Nucleus accumbens (tissue), 56 donors: ENCODE measurements around the gene CTLA4.

Experiments used
- DNase-seq, 56 donors: peaks; one replicate each; lab custom pipeline; 2025; lab: John Stamatoyannopoulos, UW

The CTLA4 gene

DNA sequence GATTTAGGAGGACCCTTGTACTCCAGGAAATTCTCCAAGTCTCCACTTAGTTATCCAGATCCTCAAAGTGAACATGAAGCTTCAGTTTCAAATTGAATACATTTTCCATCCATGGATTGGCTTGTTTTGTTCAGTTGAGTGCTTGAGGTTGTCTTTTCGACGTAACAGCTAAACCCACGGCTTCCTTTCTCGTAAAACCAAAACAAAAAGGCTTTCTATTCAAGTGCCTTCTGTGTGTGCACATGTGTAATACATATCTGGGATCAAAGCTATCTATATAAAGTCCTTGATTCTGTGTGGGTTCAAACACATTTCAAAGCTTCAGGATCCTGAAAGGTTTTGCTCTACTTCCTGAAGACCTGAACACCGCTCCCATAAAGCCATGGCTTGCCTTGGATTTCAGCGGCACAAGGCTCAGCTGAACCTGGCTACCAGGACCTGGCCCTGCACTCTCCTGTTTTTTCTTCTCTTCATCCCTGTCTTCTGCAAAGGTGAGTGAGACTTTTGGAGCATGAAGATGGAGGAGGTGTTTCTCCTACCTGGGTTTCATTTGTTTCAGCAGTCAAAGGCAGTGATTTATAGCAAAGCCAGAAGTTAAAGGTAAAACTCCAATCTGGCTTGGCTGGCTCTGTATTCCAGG lies at the start of gene CTLA4:
TSS of gene CTLA4 (plus strand) at position 211 of the 640 bp plus-strand sequence. CDS start at position 383, 172 bp downstream.
- no peak for DNase-seq

DNA sequence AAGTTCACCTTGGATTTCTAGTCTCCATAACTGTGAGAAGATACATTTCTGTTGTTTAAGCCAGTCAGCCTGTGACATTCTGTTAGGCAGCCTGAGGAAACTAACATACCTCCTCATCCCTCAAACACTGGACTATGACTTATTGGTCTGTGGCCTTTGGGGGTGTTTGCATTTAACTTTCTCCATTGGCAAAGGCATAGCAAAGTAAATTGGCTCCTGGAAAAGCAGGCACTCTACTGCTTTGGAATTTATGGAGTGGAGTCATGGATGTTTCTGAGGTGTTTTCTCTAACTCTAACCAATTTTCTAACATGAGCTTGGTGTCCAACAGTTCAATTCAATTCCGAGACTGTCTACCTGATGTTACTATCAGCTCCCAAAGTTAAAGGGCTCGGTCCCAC lies 48.9 kb upstream of the CTLA4 start:
- DNase-seq = no peak

DNA sequence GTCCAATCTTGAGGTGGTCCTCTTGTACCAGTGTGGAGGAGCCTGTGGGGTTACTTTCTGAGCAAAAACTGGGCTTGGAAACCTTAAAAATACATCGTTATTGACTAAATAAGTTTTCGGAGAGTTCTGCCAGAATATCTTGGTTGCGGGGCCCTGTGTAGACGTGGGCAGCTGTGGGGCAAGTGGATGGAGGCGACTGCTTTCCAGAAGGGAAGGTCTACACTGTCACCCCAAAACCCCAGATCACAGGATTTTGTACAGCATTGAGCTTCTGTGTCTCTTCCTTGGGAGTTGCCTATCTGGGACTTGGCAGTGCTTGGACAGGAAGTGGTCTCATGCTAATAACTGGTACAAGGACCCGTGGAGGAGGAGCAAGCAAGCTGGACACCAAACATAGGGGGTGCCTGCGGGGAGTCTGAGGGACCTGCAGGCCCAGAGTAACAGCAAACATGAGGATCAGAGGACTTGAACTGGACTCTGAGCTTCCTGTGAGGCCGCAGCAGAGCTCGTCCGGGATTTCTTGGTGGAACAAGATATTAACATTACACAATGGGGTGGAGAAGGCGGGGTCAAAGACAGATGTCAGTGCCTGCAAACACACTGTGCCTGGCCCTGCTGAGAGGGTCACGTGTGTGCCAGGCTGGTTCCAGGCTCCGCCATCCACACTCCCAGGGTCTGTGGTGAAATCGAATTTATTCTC lies 48.0 kb upstream of the CTLA4 start:
- DNase-seq = no peak

DNA sequence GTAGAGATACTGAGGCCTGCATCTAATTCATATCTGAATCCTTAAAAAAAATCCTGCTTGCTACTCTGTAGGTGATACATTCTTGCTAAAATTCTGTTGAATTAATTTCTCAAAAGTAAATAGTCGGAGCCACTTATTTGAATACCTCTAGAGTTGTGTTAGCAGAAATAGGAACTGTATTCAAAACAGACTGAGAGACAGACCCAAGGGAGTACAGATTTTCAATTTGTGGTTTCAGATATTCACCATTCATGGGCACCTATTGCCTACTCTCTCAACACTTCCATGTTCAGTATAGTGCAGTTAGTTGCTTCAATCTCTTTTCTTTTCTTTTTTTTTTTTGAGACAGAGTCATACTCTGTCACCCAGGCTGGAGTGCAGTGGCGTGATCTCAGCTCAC lies 46.6 kb upstream of the CTLA4 start:
- DNase-seq = no peak

DNA sequence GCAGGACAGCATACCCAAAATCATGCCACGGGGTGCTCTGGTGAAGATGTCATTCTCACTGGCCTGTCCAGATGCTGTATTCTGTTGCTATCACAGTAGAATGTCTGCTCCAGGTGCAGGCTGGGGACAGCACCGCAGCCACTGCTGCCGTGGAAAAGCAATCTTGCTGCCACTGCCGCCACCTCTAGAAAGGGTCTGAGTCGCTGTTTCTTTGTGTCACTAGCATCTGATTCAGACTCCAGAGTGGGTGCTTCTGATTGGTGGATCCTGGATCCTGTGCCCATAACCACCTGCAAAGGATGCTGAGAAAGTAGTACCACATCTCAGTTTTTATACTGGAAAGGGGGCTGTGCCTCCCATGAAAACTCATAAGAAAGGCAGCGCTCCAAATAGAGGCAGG lies 45.3 kb upstream of the CTLA4 start:
- no peak for DNase-seq

DNA sequence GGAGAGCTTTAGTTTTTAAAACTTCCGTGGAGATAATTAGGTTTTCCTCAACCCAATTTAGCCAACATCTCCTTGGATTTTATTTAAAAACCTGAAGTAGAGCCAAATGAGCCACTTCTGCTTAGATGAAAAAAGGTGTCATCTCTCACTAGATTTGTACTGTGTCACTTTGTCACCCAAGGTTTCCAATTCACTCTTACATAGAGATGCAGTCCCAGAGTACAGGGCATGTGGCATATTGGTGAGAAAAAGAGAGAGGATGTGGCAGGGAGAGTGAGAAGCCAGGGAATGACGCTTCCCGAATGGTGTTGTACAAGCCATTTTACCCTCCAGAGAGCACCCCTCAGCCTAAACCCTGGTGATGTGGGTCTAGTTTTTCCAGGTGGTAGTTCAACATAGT lies 44.4 kb upstream of the CTLA4 start:
- no peak for DNase-seq

DNA sequence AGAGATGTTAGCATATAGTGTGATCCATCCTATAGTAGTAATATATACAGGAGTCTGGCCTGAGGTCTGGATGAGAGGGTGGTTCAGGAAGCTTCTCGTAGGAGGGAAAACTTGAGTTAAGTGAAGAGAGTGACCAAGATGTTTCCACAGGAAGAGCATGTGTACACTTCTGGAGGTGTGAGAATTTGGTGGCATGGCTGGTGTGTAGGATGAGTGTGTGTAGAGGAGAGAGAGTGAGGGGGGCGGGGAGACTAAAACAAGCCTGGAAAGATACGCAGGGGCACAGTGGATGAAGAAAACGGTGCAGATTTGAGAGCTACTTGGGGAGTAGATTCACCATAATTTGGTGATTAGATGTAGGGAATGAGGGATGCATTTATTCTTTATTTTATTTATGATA lies 43.5 kb upstream of the CTLA4 start:
- no peak for DNase-seq

DNA sequence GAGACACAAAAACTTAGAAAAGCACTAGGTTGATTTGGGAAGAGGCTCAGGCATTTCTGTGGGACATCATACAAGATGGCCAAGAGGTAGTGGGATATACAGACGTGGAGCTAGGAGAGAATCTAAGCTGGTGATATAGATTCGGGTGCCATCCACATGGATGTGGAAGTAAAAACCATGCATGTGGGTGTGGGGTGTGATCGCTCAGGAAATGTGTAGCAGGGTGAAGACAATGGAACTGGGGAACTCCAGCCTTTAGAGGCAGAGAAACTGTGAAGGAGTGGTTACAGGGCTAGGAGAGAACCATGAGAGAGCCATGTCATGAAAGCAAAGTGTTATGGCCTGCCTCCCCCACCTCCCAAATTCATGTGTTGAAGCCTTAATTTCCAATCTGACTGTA lies 43.0 kb upstream of the CTLA4 start:
- DNase-seq = no peak

DNA sequence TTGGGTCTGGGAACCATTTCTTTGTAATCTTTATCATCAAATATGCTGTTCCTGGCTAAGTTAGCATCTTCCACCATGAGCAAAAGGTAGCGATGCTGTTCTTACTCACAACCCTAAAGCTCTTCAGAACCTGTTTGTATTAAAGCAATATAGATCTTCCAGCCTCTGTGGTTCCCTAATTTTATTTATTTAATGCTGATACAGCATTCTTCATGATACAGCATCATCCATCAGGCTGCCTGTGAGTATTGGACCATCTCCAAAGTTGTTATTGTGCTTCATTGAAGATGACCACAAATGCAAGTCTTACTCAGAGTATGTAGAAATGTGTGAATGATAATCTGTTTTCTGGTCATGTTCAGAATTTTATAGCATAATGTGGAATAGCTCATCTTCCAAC lies 40.9 kb upstream of the CTLA4 start:
- no peak for DNase-seq

DNA sequence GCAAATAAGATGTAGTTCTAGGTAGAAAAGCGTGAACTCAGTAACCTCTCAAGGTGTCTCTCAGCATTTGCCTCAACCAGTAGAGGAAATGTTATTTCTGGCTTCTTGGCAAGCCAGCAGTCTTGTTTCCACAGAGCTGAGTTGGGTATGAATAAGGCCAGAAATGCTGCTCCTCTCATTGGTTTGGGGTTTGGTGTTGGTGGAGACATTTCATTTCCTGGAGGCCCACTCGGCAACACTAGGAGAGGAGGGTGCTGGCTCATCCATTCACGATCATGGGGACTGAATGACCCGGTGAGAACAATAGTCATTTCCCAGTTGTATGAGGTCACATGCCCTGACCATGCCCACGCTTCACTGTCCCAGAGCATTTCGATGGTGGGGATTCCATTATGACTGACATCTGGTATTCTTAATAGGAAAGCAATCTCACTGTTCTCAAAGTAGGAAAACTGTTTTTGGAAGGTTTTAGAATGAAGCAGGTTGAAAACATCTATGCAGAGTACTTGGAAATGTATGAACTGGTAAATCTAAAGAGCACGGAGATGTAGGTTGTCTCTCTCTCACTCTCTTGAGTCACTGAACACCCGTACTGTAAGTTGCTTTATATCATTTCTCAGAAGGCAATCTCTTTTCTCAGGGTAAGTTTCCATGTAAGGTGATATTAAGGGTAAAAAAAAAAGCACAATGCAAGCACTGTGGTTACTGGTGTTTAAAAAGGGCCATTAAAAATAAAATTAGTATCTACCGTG lies 37.1 kb upstream of the CTLA4 start:
- DNase-seq = no peak

DNA sequence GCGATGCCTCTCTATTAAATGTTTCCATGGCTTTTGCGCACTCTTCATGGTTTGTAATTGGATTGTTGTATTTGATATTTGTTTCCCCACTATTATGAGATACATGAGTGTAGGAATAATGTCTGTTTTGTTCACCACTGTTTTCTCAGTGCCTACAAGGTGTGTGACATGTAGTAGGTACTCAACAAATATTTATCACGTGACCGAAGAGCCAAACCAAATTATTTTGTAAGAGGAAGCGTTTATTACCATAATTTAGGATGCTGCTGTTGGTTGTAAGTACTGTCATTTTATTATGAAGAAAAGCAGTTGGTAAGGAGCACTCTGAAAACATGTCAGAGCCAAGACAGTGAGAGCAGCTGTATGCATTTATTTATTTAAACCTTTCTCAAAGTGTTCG lies 32.2 kb upstream of the CTLA4 start:
- DNase-seq = no peak

DNA sequence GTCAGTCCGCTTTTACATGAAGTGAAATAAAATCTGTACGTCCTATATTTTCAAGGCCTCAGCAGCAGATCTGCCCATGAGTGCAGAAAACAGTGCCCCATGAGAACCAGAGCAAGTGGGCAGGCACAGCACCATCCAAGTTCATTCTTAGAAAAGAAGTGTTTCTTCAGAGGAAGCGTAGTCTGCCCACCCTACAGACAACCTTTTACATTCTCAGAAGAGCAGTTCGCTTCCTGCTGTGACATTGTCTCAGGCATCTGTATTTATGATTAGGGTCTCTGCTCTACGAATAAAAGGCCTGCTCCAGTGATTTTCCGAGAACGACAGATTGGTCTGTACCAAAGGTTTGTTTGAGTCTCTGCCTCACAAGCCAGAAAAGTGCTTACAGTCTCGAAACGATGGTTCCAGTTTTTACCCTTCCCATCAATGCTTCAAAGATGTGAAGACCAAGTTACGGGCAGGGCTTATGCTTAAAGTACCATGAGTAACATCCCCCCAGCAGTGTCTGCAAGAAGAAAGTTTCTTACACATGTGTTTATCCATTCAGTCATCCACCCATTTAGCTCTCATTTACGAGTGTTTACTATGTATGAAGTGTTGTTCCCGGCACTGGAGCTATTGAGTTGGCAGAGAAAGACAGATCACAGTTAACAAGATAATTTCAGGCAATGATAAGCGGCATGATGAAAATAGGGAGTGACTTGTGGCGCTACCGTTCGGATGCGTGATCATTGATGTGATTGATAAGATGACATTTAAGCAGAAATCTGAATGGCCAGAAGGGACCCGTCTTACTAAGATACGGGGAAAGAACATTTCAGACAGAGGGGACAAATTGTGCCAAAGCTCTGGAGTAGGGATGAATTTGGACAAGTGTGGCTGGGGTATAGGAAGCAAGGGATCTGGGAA lies 31.4 kb upstream of the CTLA4 start:
- DNase-seq = no peak

DNA sequence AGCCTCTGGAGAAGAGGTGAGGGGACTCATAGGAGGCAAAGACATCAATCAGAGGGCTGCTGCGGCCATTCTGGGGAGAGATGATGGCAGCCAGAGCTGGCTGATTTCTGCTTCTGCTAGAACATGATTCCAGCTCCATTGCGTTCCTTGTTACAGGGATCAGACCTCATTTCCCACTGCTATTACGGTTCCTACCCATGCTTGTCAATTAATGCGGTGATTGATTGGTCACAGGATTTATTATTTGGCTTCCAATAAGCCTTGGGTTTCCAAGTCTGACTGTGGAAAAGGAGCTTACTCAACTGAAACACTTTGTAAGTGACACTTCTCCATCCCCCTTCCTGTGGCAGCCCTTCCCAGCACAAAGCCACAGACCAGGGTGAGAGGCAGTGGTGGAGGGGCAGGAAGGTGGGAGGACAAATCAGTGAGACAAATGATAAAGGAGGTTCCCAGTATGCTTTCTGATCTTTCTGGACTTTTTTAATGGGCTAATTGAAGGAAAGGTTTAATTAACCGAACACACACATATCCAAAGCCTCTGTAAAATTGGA lies 26.8 kb upstream of the CTLA4 start:
- no peak for DNase-seq

DNA sequence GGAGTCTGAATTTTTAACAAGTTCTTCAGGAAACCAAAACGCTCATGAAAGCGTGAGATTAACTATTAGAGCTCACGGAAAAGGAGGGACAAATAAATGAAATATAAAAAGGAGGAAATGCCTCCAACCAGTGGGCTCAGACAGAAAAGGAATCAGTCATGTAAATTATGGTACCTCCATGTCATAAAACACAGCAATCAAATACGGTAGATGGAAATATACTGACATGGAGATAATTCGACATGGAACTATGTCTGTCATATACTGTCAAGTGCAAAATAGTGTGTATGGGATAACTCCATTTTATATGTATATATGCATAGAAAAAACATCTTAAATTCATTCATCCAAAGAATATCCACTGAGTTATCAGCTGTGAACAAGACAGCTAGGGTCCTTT lies 25.9 kb upstream of the CTLA4 start:
- DNase-seq = no peak

DNA sequence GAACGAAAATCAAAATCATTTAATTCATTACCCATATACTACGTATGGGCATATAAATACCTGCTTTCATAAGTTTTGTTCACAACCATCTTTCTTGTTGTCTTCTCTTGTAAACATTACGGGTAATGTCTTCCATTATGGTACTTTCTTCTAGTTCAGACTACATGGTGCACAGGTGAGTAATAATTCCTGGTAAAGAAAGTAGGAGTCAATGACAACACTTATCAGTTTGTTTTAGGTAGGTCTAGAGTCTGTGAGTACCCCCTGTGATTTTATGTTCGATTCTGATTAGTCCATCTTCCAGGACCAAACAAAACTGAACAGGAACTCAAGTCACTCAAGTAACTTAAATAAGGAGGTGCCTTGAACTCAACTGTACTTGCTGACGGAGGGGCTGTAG lies 25.2 kb upstream of the CTLA4 start:
- DNase-seq = no peak

DNA sequence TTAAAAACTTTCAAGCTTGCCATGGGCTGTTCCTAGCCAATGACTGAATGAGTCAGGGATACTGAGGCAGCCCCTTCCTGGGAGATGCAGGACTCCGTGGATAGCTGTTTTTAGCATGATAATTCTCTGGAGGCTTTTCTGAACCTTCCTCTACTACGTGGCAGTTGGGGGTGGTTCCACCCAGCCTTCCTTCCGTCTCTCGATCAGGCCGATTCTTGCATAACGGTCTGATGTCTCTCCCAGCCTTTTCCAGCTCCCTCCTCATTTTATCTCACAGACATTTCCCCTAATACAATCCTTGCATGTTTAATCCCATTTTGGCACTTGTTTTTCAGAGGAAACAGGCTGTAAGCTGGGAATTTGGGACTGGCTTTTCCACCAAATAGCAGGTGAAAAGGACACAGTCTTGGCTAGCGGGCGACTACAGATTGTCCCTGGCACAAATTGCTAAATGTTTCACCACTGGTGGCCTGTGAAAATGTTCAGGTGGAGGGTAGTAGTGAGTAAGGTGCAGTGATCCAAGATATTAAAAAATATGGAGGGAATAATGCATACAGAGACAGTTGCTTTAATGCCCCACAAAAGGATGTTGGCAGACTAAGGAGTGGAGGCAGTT lies 21.0 kb upstream of the CTLA4 start:
- no peak for DNase-seq

DNA sequence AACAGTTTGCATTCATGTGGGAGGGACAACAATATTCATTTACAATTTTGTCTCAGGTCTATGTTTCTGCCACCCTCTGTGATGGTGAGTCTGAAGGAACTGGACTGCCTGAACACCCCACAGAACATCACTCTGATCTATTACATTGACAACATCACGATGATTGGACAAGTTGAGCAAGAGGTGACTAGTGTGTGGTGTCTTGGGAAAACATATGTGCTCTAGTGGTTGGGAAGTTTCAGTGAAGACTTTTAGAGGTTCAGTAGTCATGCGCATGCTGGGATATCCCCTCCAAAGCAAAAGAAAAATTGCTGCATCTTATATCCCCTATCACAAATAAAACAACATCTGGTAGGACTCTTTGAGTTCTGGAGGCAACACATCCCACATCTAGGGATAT lies 18.6 kb upstream of the CTLA4 start:
- no peak for DNase-seq

DNA sequence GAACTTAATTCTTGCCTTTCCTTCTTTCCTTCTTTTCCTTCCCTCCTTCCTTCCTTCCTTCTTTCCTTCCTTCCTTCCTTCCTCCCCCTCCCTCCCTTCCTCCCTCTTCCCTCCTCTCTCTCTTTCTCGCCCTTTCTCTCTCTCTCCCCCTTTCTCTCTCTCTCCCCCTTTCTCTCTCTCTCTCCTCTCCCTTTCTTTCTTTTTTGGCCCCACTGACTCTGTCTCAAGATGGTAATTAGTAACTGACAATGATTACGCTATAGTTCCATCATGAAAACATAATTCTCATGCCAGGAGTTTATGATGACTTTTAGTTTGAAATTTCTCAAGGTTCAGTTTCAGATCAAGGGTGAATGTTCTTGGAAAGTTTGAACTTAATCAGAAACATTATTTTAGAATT lies 14.8 kb upstream of the CTLA4 start:
- DNase-seq = no peak

DNA sequence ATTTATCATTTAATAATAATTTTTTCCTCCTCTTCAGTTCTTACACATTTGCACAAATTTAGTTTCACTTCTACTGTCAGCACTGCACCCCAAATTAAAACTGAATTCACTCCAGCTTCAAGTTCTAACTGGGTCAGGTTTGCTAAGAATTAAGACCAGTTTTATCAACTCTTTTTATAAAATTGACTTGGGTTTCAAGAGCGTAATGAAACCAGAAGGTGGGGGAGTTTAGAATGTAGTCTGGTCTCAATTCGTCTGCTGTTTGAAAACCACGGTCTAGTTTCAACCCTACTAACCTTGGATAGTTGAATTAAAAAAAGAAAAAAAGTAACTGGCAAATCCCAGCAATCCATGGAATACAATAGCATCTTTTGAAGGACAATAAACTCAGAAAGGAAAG lies 14.3 kb upstream of the CTLA4 start:
- no peak for DNase-seq

DNA sequence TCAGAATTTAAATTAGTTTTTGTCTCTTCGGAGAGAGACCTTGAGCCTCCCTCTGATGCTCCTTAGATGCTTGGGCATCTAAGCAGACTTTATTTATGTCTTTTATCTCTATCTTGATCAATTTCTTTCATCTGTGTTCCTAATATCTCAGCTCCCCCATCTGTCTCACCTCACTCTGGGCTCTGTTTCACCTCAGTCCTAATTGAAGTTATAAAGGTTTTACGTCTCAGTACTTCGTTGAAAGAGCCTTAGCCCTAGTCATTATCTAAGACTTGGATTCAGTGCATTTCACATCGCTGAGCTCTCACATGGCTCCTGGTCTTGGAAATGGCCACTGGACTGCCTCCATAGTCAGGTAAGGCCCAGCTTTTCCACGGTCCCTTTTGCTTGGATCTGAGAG lies 13.8 kb upstream of the CTLA4 start:
- DNase-seq = no peak
